Placental epithelial cell (primary cell): ENCODE results near the gene NRSN2. TPM values are rescaled to one million over a fixed set of nuclear protein-coding genes. Genes with fewer than 3 reads are reported as not detected.

Experiments
- total RNA-seq: library from RNA; depleted of rRNA; stranded (reverse); fragments of >200 nt; gene quantifications from 2 replicates; pipeline ENCODE4 v1.2.3, GENCODE V29; 2012

NRSN2 gene
- 26.3 and 32.2 TPM in 2 replicates for total RNA-seq

GRCh38 chr20:346640-347316 is at the start of gene NRSN2:
Gene NRSN2, plus strand, starts transcription at chr20:347111. Its CDS starts 2,533 bp downstream, at chr20:349644.

GRCh38 chr20:325045-325888 is 21.6 kb upstream of the NRSN2 start, which contains the start of gene SOX12:
Gene SOX12, plus strand, starts transcription at chr20:325552. Its CDS starts 373 bp downstream, at chr20:325925.

Other genes starting within 250 kb of the NRSN2 start
- gene DEFB126, start 204.5 kb upstream of the NRSN2 start, total RNA-seq: not detected in 2 replicates
- not detected in 2 replicates for gene DEFB127, start 189.7 kb upstream of the NRSN2 start, total RNA-seq
- gene DEFB128, start 157.4 kb upstream of the NRSN2 start, total RNA-seq: not detected in 2 replicates
- gene DEFB129, start 119.9 kb upstream of the NRSN2 start, total RNA-seq: not detected in 2 replicates
- not detected in 2 replicates for gene DEFB132, start 89.4 kb upstream of the NRSN2 start, total RNA-seq
- 0.98 and 2.4 TPM in 2 replicates for gene C20orf96, start 56.4 kb upstream of the NRSN2 start, total RNA-seq
- 22.4 and 24.9 TPM in 2 replicates for gene ZCCHC3, start 49.5 kb upstream of the NRSN2 start, total RNA-seq
- gene SOX12, start 21.6 kb upstream of the NRSN2 start, total RNA-seq: 14.9 and 17.6 TPM in 2 replicates
- 8.2 and 41.8 TPM in 2 replicates for gene TRIB3, start 33.6 kb downstream of the NRSN2 start, total RNA-seq
- gene RBCK1, start 61.2 kb downstream of the NRSN2 start, total RNA-seq: 73.9 and 96.6 TPM in 2 replicates
- gene TBC1D20, start 115.4 kb downstream of the NRSN2 start, total RNA-seq: 38.1 and 53.6 TPM in 2 replicates
- 65.2 and 107 TPM in 2 replicates for gene CSNK2A1, start 196.7 kb downstream of the NRSN2 start, total RNA-seq